GDM1 (cell line): ENCODE data around the gene MARCHF2.
"Not testable (repeated sequence)": the region's sequence is repeated elsewhere in the genome, so short reads cannot be mapped to it uniquely, and the experiment has no call there.

Source experiments
- DNase-seq: peaks from one replicate; lab custom pipeline; 2025; lab: John Stamatoyannopoulos, UW

The MARCHF2 gene

GRCh38 chr19:8410718-8411117, 2.4 kb upstream of the MARCHF2 start:
- not testable (repeated sequence) for DNase-seq

GRCh38 chr19:8413629-8413995, 507 bp downstream of the MARCHF2 start:
- DNase-seq, result no peak

GRCh38 chr19:8416796-8417195, 3.7 kb downstream of the MARCHF2 start:
- no peak for DNase-seq

GRCh38 chr19:8421484-8422461, 8.7 kb downstream of the MARCHF2 start:
- no peak for DNase-seq

GRCh38 chr19:8423817-8424223, 10.7 kb downstream of the MARCHF2 start:
- DNase-seq, result peak; percentile 3

GRCh38 chr19:8425331-8425730, 12.2 kb downstream of the MARCHF2 start:
- DNase-seq, result not testable (repeated sequence)

GRCh38 chr19:8426283-8426682, 13.2 kb downstream of the MARCHF2 start:
- DNase-seq, result no peak

- no peak for DNase-seq
Measured at GRCh38 chr19:8429044-8429443, 15.9 kb downstream of the MARCHF2 start.

GRCh38 chr19:8429826-8430225, 16.7 kb downstream of the MARCHF2 start:
- DNase-seq, result no peak

- DNase-seq, result no peak
Measured at GRCh38 chr19:8430650-8431049, 17.5 kb downstream of the MARCHF2 start.

- DNase-seq, result no peak
Measured at GRCh38 chr19:8438236-8438635, 25.1 kb downstream of the MARCHF2 start.

GRCh38 chr19:8441725-8442544, 28.8 kb downstream of the MARCHF2 start:
- DNase-seq, result no peak

- DNase-seq, result not testable (repeated sequence)
Measured at GRCh38 chr19:8444140-8444676, 31.1 kb downstream of the MARCHF2 start.

GRCh38 chr19:8444677-8445487, 31.8 kb downstream of the MARCHF2 start, which contains the start of gene HNRNPM:
Gene HNRNPM (plus strand): TSS chr19:8444975. CDS start chr19:8444999, 24 bp downstream.
- peak; percentile 99 for DNase-seq

GRCh38 chr19:8445488-8446001, 32.4 kb downstream of the MARCHF2 start:
- no peak for DNase-seq

- no peak for DNase-seq
Measured at GRCh38 chr19:8446061-8446709, 33.1 kb downstream of the MARCHF2 start.

GRCh38 chr19:8449830-8450229, 36.7 kb downstream of the MARCHF2 start:
- no peak for DNase-seq

- no peak for DNase-seq
Measured at GRCh38 chr19:8451377-8451776, 38.3 kb downstream of the MARCHF2 start.

- no peak for DNase-seq
Measured at GRCh38 chr19:8451885-8452284, 38.8 kb downstream of the MARCHF2 start.

- DNase-seq, result no peak
Measured at GRCh38 chr19:8452446-8453123, 39.5 kb downstream of the MARCHF2 start.
